NCI-H1105 treated with DMSO at 0.1 percent for 48 hours (cell line): ENCODE measurements around the gene WDR7.

Experiments used
- DNase-seq: peaks from one replicate; lab custom pipeline; 2025; lab: John Stamatoyannopoulos, UW

WDR7 gene

DNA sequence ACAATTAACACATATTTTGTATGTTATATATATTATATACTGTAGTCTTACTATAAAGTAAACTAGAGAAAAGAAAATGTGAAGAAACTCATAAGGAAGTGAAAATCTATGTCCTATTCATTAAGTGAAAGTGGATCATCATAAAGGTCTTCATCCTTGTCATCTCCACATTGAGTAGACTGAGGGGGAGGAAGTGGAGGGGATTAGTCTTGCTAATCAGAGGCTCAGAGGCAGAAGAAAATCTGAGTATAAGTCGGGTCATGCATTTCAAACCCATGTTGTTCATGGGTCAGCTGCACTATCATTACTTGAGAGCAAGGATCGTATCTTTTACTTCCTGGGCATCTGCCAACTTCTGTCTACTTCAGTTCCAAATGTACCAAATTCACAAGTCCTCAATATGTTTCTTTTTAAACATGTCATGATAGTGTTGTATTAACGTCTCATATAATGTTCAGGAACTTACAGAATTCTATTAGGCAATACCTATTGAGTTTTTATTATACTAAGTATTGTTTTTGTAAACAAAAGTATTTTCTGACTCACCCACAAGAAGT, 286.8 kb downstream of the WDR7 start:
- no peak for DNase-seq

DNA sequence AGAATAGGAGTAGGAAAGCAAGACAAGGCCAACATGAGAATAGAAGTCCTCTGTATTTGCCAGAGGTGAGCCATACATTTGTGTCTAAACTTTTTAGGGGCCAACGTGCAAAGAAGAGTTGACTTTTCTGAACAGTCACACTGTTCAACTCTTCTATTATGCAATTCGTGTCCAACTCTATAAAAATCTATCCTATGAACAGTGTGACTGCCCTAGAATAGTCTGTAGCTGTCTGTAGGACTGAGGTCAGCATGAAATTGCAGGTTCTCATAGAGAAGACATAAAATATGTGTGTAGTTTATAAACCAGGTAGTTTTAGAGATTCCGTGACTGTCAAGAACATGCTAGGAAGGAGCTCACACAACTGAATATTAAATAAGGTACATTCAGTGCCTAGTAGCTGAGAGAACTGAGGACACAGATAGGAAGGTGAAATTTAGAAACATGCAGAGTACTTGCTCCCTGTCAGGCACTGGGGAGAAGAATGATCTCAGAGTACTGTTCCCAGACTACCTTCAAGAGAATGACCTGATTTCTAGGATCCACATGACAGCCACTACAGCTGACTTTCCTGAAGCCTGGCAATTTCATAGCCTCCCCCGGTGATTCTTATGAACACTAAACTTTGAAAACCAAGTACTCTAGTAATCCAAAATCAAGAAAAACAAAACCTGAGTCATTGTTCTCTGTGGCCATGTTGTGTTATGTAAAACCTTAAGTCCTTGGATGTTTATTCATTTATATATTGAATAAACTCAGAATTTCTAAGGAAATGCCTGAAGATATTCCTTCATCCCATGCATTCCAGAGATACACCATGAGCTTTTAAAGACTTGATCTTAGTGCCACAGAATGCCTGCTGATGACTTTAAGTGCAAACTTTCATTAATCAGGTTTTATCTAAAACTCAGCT, 294.3 kb downstream of the WDR7 start:
- DNase-seq = no peak

DNA sequence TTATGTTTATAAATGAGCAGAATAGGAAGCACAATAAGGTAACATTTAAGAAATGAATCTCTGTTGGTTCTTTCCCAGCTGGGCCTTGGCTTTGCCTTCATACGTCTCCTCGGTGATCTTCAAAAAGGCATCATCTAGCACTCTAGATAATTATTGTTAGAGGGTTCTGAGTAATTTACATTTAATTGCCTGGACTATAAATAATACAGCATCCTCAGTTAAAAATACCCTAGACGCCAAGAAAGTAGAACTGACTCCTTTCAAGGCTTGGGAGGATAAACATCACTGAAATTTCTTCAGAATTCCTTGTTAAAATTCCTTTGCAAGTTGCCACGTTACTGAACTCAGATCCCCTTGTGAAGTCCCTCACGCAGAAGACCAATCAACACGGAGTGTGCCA, 296.1 kb downstream of the WDR7 start:
- no peak for DNase-seq

DNA sequence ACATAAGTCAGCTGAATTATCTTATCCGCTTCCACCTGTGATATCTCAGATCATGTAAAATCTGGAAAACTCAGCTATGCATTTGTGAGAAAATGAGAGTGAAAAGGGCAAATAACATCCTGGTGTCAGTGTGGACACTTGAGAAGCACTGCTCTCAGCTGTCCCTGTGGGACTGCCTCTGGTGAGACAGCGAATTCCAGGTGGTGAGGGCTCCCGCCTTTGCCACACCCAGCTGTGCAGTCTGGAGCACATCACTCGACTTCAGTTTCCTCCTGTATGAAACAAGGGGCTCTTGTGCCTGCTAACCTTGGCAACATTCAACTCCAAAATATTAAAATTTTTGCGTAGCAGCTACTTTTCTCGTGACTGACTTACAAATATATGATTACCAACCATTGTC, 300.9 kb downstream of the WDR7 start:
- no peak for DNase-seq

DNA sequence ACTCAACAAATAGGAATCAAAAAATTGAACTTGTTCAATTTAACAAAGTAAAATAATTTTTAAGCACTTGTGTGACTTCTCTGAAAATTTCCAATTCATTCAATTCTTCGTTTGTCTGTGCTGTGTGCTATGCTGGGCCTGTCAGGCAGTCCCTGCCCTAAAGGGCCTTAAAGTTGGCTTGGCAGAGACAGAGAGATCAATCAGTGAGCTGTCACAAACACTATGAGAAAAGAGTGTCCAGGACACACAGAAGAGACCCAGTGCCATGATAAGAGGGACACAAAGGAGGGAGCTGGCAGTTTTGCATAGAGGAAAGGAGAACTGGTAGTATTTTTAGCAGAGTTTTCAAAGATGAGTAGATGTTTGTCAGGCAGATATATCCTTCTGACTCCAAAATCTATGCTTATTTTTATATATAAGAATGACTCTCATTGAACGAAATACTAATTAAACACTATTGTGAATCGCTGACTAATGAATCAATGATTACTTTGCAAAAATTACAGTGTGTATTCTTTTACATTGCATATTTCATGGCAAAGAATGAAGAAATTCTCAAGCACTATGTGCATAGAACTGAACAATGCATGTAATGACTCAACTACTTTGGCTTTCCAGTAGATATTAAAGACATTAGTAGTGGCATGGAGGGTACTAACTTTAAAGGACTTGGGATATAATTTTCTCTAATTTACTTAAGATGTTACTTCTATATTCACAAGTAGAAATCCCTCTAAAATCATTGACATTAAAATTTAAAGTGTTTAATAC, 302.5 kb downstream of the WDR7 start:
- DNase-seq = no peak

DNA sequence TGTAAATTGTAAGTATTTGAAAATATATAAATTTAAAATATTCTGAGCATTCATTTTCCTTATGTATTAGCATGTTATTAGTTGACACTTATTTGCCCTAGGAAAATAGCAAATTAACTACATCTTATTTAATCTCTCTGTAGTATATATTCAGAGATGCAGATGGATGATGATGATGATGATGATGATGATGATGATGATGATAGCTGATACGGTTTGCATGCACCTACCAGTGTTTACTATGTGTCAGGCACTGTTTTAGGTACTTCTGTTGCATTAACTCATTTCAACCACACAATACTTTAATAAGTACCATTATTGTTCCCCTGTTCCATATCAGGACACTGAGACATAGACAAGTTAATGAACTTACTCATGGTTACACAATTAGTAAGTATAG, 304.3 kb downstream of the WDR7 start:
- DNase-seq = no peak

DNA sequence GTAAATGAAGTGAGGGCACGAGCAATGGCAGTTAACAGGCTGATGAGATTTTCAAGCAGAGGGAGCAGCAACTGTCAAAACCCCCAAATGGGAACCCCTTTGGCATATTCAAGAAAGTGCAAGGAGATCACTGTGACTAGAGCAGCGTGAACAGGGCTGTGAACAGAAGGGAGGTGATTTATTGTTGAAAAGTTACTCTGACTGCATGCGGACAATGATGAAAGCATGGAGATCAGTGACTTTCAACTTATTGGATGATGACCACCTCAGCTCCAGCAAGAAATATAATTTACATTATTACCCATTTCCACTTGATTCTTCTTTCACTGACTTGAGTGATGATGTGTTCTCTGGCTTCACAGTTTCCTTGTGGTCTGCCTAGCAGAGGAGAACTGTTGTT, 308.0 kb downstream of the WDR7 start:
- no peak for DNase-seq

DNA sequence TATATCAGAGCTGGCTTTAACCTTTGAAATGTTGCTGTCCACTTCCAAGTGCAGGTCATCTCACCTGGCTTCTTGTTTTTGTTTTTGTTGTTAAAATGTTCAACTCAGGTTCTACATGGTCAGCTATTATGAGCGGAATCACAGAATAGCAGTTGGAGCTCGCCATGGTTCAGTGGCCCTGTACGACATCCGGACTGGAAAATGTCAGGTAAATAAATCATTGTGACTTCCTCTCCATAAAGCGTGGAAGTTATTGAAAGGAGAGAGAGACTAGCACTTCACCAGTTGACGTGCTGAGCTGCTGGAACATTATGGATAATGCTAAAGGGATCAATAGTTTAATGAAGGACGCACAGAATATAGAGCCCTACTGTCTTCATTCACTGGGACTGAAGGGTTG, 311.2 kb downstream of the WDR7 start:
- DNase-seq = peak; percentile 16

DNA sequence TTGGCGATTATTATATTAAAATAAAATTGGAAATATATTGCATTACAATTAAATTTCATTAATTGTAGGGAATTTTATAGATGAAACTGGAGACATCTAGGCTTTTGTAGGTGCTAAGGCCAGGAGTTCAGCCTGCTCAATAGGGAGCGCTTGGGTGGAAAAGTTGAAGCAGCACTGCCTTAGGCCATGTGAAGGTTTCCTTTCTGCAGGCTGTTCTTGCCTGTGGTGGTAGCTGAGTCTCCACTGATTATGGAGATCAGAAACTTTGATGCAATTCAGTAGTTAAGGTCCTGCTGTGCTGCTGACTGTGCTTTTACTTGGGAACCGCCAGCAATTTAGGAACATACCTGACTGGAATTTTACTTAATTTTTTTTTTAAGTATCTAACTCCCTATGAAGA, 315.9 kb downstream of the WDR7 start:
- DNase-seq = no peak

DNA sequence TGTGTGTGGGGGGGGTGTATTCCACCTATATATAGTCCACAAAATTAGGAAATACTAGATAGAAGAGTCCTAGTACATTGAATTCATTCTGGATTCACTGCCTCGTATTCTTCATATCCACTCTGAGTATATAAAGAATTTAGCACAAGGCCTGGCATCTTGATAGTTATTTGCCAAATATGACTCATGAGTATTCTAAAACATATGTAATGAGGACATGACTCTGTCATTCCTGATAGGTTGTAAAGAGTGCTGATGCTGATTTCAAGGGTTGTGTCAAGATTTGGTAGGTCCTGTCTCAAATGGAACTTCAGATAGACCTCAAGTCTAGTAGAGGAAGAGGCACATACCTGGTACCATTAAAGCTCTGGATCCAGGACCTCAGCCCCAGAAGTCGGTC, 322.3 kb downstream of the WDR7 start:
- DNase-seq = no peak

DNA sequence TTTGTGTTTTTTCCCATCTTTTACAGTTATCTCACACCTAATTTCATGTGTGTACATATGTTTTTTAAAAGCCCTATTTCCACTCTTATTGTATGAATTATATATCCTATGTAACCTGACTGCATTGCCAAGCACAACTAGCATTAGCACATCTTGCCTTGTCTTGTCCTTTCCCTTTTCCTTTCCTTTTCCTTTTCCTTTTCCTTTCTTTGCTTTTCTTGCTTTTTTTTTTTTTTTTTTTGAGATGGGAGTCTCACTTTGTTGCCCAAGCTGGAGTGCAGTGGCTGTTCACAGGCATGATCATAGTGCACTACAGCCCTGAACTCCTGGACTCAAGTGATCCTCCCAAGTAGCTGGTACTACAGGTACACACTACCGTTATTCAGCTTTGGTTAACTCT, 323.0 kb downstream of the WDR7 start:
- no peak for DNase-seq

DNA sequence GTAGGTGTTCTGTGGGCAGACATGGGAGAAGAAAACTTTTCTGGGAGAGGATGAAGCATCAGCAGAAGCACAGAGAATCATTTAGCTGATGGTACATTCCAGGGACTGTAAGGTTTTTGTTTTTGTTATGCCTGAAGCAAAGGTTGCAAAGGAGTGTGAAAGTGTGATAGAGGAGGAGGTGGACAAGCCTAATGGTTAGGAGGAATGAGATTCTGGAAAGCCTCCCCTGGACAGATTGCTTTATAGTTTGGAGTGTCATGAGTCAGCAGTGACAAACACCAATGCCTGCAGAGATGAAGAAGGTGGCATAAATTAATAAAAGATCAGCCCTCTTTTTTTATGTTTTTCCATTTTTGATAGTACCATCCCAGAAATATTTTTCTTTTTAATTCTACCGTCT, 324.1 kb downstream of the WDR7 start:
- no peak for DNase-seq

DNA sequence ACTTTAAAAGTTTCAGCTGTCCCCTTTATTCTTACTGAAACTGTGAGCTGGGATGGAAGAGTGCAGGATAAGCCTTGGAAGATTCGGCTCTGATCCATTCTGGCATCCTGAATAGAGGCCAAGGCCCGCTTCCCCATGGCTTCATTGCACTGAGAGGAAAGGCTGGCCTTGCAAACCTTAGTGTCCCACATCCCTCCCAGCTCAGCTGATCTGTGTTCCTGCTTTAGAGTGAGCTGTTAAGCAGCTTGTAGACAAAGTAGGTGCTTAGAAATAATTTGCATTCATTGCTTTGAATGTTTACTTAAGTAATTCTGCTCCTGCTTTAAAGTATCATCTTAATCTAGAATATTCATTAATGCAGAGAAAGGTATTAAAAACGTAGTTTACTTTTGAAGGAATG, 326.1 kb downstream of the WDR7 start:
- no peak for DNase-seq

DNA sequence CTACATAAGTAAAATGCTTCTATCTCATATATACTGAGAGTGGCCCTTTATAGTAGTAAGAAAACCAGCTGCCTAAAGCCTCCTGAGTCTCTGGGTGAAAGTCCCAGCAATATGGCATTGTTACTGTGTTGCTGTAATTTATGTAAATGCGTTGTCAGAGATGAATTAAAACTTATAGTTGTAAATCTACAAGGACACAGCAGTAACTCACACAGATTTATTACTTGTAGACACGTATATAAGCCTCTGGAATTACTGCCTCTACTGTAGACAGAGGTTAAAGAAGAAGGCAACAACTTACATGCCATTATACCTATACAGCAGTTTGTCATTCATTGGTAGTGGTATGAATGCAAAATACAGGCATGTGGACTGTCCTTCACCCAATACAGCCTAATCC, 326.6 kb downstream of the WDR7 start:
- DNase-seq = no peak

DNA sequence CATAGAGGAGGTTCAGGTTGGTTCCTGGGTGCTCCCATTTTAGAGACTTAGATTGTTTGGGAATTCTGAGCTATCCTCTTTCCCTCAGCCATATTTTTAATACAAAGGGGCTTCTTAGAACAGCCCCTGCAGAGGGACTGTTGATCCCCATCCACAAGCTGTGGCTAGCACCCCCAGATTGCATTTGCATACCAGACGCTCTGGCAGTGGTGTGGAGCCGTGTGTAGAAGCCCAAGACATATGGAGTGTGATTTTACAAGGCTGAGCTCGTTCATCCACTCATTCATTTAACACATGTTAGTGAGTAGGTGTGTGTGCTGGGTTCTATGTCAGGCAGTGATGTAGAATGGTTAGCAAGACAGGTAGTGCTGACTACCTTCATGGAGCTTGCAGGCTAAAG, 329.0 kb downstream of the WDR7 start:
- DNase-seq = no peak

DNA sequence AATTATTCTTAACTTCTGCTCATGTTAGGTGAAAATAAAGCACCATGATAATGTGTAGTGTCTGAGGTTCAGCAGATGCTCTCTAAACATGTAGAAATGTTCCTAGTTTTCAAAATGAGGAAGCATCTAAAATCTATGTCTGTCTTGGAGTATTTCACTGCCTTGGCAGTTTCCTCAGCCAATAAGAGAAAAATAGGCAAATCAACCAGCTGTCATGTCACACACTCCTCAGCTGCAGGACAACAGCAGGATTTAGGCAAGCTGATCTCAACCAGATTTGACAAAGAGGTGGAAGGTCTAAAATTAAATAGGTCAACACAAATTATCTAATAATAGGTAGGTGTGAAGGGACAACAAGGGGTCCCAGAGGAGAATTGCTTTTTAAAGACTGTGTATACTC, 331.6 kb downstream of the WDR7 start:
- no peak for DNase-seq

DNA sequence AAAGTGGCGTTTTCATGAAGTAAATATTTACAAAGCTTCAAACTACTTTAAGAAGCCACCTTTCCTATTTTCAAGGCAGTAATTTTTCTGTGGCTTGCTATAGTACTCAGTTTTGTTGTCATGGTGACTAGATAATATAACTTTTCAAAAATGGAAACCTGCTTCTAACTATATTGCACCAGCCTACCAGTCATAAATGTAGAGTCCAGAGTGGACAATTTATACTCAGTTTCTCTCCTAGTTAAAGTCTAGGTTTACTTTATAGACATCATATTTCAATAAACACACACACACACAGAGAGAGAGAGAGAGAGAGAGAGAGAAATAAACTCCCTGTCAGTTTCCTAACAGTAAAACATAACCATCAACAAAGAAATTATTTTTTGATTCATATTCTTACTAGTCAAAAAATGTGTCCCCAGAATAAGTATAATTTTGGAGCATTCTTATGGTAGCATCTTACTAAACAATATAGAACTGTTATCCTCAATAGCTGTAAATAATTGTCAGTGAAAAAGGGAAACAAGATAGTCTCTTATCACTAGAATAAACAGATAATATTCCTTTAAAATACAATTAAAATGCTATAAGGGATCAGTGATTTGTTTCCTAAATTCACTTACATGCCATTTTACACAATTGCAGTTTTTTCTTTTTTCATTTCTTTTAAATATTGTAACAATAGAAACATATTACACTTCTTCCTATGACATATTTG, 332.3 kb downstream of the WDR7 start:
- DNase-seq = no peak

DNA sequence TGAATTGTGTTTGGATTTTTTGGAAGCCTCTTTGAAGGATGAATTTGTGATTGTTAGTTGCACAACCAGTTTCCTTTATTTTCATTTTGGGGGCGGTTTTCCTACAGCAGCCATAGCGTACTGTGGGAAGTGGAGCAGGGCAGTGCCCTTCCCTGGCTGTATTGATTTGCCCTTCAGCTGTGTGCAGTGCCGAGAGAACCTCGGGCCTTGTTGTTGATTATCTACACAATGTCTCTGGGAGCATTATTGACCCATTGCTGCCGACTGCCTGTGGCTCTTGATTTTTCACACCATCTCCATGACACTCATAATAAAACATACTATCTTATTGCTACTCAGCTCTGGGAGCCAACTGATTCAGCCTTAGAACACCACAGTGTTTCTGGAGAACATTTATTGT, 333.6 kb downstream of the WDR7 start:
- DNase-seq = no peak

DNA sequence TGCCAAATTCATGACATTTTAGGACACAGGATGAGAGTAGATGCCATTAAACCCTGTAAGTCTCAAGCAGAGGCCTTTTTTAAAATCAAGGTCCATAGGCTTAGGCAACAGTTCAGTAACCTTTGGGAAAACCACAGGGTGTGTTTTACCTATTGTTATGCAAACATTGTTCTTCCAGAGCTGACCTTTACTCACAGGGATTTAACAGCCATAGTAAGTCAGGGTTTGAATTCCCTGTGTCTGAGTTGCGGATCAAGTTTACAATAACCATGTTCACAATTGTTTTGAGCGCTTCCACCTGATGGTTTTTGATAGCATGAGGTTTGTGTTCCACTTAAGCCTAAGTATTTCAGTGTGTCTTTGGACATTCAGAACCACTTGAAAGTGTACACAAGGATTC, 335.7 kb downstream of the WDR7 start:
- DNase-seq = no peak

DNA sequence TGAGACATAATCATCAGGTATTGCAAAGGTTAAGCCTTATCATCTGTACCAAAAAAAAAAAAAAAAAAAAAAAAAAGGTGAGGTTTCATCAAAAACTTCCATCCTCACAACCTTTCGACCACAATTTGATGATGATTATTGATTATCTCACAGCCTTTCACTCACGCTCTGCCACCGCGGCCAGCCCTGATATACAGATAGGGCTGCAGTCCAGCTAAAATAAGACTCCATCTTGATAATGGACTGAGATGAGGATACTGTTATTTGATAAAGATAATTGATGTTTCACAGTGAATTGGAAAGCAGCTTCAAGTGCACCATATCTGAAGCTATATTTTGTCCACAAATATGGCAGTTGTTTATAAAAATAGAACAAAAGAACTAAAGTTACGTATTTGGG, 336.1 kb downstream of the WDR7 start:
- DNase-seq = no peak

DNA sequence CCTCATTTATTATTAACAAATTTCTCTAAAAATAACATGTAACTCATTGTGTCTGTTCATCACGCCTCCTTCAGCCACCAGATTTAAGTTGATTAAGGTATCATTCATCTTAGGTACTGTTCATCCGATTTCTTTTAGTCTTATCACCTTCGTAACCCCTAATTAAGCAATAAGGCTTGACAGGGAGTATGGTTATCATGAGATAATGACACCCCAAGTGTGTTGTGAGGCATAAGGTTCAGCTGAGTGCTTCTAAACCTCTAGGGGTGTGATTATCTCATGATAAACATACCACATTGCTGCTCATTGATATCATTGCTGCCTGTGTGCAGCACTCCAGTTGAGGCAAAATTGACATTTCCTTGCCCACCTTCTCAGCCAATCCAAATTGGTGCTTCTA, 336.9 kb downstream of the WDR7 start:
- no peak for DNase-seq

DNA sequence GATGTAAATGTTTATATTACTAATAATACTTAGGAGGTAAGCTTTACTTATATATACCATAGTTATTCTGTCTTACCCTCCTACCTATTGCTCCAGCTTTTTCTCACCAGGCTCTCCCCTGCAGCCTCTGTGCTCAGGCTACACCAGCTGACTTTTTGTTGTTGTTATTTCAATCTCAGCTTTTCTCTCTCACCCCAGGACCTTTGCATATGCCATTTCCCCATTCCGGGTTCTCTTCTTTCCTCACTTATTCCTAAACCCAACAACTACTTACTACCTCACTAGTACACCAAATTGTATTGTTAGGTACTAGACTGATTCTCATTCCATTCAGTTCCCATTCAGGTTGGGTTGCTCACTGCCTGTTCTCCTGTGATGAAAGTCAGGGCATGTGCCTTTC, 339.5 kb downstream of the WDR7 start:
- DNase-seq = no peak

DNA sequence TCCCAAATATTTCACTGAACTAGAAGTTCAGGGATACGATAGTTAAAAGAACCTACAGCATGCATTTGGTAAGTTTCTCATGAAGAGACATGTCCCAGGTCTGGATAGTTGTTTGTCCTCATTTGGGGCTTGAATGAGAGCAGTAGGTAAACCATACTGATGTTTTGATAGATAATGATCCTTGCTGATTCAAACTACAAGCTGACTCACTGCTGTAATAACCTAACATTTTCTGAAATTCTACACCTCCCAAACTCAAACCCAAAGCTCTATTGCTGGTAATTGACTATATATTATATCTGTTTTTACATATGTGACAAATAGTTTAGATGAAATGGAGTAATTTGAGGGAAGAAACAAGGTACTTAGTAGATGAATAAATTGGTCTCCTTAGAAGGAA, 341.6 kb downstream of the WDR7 start:
- DNase-seq = peak; percentile 31
